ENCODE results near the gene LIPK.

The LIPK gene

DNA sequence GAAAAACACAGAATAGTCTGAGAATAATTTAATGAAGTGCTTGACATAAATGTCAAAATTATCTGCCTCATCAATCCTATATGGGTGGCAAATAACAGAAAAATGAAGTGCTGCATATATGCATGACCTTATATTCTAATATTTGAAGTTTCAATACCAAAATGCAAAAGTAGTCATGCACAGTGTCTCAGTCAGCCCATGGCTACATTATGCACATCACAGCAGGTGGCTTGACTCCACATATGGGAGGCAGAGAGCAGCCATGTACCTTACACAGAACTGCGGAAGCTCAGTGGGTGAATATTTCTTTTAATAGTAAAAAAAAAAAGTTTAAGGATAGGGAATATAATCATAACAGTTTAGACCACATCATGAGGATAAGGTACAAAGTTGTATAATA, 36.4 kb downstream of the LIPK start:
- FAIRE-seq (no peak), DNase-seq (ENCODE audit: insufficient read length, low spot score) (no peak)
- TF ChIP-seq, protein P1, sequence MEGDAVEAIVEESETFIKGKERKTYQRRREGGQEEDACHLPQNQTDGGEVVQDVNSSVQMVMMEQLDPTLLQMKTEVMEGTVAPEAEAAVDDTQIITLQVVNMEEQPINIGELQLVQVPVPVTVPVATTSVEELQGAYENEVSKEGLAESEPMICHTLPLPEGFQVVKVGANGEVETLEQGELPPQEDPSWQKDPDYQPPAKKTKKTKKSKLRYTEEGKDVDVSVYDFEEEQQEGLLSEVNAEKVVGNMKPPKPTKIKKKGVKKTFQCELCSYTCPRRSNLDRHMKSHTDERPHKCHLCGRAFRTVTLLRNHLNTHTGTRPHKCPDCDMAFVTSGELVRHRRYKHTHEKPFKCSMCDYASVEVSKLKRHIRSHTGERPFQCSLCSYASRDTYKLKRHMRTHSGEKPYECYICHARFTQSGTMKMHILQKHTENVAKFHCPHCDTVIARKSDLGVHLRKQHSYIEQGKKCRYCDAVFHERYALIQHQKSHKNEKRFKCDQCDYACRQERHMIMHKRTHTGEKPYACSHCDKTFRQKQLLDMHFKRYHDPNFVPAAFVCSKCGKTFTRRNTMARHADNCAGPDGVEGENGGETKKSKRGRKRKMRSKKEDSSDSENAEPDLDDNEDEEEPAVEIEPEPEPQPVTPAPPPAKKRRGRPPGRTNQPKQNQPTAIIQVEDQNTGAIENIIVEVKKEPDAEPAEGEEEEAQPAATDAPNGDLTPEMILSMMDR (IDR thresholded peaks at IDR 0.05; ENCODE audit: insufficient read depth, missing control alignments): no peak

DNA sequence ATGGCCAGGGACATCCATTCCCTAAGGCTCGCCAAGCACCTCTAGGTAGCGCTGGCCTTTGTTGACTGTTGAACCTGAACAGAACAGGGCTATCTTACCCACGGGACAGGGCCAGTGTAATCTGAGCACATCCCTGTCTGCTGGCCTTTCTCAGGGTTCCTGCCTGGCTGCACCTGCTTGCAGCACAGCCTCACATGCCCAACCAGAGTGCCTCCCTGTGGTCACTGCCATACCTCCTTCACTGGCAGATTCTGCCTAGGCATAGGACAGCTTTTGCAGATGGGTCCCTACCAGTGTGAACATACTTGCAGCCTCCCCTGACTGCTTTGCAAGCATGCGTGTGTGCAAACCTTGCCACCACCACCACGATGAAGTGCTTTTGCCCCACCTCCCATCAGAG, 38.0 kb downstream of the LIPK start:
- TF ChIP-seq, protein P1 (IDR thresholded peaks at IDR 0.05; ENCODE audit: insufficient read depth, missing control alignments): no peak
- DNase-seq (ENCODE audit: insufficient read length, low spot score) (no peak), FAIRE-seq (no peak)

DNA sequence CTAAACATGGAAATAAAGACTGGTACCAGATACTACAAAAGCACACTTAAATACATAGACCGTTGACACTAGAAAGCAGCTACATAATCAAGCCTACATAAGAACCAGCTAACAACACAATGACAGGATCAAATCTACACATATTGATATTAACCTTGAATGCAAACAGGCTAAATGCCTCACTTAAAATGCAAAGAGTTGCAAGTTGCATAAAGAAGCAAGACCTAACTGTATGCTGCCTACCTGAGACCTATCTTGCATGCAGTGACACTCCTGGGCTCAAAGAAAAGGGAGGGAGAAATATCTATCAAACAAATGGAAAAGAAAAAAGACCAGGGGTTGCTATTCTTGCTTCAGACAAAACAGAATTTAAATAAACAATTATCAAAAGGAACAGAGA, 39.6 kb downstream of the LIPK start:
- TF ChIP-seq, protein P1 (IDR thresholded peaks at IDR 0.05; ENCODE audit: insufficient read depth, missing control alignments): no peak
- FAIRE-seq (no peak), DNase-seq (ENCODE audit: insufficient read length, low spot score) (no peak)

DNA sequence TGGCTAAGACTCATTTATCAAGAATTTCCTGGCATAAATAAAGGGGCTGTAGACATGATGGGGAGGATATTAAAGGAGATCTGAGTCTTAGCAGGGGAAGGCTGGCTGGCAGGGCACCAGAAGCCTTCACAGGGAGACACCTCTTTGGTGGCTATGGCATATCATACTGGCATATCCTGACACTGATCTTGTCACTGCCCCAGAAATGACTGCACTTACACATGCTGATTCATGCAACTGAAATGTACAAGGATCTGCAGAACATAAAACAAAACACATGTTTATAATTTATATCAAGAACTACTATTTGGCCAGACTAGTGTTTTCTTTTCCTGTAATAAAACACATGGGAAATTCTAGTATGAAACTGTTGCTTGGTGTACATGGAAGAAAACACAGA, 48.2 kb downstream of the LIPK start:
- FAIRE-seq (no peak), DNase-seq (ENCODE audit: insufficient read length, low spot score) (no peak)
- TF ChIP-seq, protein P1 (IDR thresholded peaks at IDR 0.05; ENCODE audit: insufficient read depth, missing control alignments): no peak

DNA sequence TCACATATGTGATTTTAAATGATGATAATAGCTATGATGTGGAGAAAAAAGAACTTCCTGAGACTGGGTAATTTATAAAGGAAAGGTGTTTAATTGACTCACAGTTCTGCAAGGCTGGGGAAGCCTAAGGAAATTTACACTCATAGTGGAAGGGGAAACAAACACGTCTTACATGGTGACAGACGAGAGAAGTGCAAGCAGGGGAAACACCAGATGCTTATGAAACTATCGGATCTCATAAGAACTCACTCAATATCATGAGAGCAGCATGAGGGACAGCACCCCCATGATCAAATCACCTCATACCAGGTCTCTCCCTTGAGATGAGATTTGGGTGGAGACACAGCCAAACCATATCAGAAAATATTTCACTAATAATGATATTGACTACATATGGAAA, 49.7 kb downstream of the LIPK start:
- TF ChIP-seq, protein P1 (IDR thresholded peaks at IDR 0.05; ENCODE audit: insufficient read depth, missing control alignments): no peak
- no peak for DNase-seq (ENCODE audit: insufficient read length, low spot score)
- FAIRE-seq: no peak

DNA sequence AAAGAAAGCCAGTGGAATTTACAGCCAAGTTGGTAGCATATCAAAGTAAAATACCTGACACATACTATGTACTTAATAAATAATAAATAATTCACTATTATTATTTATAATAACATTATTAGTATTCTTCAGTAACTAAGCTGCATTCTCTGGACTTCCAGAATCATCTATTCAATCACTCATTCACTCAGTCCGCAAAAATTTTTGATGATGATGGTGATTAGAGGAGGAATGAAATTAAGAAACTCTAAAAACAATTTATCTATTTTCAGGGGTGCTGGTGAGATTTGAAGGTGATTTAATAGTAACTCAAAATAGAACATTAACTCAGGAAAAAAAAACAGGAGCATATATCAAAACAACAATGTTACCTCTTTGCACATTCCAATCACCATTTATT, 50.6 kb downstream of the LIPK start:
- TF ChIP-seq, protein P1 (IDR thresholded peaks at IDR 0.05; ENCODE audit: insufficient read depth, missing control alignments): no peak
- no peak for DNase-seq (ENCODE audit: insufficient read length, low spot score)
- FAIRE-seq: no peak

DNA sequence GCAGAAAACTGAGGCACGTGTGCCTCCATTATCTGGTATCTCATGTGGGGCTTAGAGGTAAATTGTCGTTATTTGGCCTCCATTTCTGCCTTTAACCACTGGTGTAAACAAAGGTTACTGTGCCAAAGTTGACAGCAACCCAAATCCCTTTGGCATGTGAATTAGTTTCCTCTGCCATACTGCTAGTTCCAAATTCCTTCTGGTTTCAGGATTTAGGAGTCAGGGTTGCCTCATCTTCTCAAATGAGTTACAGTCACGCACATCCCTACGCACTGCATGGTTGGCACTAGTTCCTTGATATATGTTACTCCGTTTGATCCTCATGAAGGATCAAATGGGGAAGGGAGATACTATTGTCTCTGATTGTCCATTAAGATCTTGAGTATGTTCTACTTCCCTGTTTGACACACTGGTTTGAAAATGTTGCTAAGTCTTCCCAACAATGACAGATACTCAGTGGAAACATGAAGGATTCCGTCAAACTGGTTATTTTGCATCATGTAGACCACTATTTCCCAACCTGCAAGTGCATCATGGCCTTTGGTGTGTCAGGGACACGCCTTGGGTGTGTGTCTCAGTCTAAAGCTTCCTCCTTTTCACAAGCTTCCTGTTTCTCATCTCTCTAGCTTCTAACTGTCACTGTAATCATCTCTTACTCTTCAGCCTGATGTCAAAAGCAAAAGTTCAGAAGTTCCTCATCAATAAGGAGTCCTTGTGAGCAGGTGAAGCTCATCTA, 53.5 kb downstream of the LIPK start, which contains the start of gene LIPN:
Gene LIPN, plus strand, starts transcription at position 655 of the 736 bp plus-strand sequence. CDS start 1,386 bp downstream, outside the sequence.
- TF ChIP-seq, protein P1 (IDR thresholded peaks at IDR 0.05; ENCODE audit: insufficient read depth, missing control alignments): no peak
- DNase-seq (ENCODE audit: insufficient read length, low spot score) (no peak), FAIRE-seq (no peak)
